ENCODE results near the gene ZBTB39.
"Not testable (repeated sequence)": the region's sequence is repeated elsewhere in the genome, so short reads cannot be mapped to it uniquely, and the experiment has no call there.

The ZBTB39 gene

DNA sequence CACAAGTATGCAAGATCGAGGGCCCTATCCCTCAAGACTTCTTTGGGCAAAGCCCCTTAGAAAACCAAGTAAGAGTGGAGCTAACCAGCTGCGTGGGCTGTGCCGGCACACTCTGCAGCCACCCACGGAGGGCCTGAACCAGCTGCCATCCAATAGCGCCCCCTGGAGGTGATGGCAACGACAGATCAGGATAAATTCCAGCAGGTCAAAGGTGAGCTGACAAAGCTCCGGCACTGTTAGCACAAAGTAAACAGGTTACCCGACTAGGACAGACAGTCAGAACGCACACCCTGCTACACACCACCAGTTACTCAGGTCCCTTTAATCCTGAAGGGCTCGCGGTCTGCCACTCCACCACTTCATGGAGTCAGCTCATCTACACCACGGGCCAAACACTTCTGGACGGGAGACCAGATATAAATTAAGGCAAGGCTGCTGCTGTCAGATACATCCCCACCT, 4.9 kb downstream of the ZBTB39 start:
- DNase-seq (ENCODE audit: low read depth in 4 of 4, low spot score in 1 of 4): peak; percentile 49 to 71 (median 58)

DNA sequence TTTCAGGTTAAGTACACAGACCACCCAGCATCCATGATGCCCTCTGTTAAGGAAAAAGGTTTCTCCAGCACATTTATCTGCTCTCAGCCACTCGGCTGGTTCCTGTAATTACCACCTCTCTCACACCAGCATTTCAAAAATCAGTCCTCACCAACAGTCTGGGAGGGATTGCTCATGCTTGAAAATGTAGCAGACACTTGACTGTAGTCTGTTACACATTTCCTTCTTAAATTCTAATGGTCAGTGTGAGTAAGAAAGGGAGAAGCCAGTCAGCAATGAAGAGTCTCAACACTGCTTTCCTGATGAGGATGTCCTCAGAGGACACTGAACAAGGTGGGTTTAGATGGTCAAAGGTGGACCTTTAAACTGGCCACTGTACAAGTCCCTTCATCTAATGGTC, 6.0 kb downstream of the ZBTB39 start:
- no peak for DNase-seq (ENCODE audit: low read depth in 4 of 4, low spot score in 1 of 4)

DNA sequence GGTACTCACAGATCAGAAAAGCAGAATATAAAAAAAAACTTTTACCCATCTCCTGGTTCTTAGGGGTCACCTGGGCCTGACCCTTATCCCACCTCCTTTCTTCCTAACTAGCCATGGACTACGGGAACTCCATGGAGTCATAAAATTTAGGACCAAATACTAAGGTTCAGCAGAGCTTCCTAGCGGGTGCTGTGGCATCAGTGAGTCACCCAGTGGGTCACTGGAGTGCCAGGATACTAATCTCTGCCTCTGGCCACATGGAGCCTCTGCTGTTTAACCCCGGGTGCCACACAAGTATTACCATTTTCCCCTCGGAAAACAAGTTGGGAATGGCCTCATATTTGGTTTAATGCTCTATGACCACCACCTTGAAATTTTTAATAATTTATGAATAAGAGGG, 6.9 kb downstream of the ZBTB39 start:
- no peak for DNase-seq (ENCODE audit: low read depth in 4 of 4, low spot score in 1 of 4)

DNA sequence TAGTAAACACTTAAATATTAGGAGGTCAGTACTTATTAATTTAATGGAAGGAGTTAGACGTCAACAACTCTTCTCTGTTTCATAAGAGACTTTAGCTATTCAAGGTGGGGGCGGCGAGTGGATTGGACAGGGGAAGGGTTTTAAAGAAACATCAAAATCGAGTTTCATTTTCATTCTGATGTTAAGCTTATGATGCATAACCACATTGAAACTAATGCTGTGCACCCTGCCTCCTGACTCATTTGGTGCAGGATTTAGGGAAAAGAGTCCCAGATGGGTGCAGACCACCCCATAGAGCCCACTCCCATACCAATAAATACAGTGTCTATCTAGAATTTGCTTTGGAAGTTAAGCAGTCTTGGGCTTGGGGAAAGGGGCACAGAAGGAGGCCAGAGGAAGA, 7.4 kb downstream of the ZBTB39 start:
- peak in 1 of 4 experiments; percentile 54 for DNase-seq (ENCODE audit: low read depth in 4 of 4, low spot score in 1 of 4)

DNA sequence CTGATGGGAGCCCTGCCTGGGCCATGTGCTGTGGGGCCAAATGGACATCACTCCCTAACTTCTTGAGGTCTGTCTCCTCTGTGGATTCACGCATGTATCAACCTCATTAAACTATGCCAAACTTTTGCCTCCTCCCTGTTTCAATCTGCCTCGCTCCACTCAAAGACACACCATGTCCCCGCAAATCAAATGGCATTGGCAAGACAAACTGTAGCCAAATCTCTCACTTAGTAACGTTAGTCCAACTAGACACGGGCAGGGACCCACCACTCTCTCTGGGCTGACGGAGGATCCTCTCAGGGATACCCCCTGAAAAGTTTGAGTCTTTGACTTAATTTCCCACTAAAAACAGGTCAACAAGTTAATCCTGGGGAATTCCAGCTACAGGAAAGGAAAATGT, 8.0 kb downstream of the ZBTB39 start:
- DNase-seq (ENCODE audit: low read depth in 4 of 4, low spot score in 1 of 4): no peak

DNA sequence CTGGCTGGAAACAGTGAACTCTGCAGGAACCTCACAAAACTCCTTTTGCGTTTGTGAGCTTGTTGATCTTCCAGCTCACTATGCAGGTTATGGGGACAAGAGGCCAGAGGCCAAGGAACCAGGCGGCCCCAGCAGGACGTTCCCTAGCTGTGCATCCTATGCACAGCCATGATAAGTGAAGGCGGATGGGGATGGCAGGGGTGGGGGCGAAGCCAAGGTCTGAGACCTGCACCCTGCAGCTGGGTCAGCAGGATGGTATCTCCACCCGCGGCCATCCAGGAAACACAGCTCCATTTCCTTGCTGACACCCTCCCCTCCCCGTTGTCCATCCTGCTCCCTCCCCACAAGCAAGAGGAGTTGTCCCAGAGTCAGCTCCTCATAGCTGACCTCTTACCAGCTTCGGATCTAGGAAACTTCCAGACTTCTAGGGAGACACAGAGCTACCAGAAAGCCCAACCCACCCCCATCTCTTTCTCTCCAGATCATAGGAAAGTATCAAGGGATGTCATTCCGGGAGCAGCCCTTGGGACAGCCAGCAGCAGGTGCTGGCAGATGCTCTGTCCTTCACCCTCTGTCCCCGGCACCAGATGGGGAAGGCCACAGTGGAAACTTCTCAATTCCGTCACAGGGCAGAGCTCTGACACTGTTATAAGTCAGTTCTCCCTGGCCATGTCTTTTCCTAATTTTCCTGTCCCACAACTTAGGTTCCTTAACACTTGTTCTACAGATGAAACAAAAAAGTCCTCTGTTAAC, 9.4 kb downstream of the ZBTB39 start:
- DNase-seq (ENCODE audit: low read depth in 4 of 4, low spot score in 1 of 4): no peak

DNA sequence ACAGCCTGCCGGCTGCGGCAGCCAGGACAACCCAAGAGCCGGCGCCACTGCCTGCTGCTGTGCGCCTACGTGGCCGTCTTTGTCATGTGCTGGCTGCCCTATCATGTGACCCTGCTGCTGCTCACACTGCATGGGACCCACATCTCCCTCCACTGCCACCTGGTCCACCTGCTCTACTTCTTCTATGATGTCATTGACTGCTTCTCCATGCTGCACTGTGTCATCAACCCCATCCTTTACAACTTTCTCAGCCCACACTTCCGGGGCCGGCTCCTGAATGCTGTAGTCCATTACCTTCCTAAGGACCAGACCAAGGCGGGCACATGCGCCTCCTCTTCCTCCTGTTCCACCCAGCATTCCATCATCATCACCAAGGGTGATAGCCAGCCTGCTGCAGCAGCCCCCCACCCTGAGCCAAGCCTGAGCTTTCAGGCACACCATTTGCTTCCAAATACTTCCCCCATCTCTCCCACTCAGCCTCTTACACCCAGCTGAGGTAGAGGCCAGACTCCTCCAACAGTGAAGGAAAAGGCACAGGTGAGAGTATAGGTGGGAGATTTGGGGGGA, 10.3 kb downstream of the ZBTB39 start:
- DNase-seq (ENCODE audit: low read depth in 4 of 4, low spot score in 1 of 4): no peak

DNA sequence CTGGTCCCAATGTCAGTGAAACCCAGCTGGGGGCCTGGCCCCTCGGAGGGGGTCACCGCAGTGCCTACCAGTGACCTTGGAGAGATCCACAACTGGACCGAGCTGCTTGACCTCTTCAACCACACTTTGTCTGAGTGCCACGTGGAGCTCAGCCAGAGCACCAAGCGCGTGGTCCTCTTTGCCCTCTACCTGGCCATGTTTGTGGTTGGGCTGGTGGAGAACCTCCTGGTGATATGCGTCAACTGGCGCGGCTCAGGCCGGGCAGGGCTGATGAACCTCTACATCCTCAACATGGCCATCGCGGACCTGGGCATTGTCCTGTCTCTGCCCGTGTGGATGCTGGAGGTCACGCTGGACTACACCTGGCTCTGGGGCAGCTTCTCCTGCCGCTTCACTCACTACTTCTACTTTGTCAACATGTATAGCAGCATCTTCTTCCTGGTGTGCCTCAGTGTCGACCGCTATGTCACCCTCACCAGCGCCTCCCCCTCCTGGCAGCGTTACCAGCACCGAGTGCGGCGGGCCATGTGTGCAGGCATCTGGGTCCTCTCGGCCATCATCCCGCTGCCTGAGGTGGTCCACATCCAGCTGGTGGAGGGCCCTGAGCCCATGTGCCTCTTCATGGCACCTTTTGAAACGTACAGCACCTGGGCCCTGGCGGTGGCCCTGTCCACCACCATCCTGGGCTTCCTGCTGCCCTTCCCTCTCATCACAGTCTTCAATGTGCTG, 11.0 kb downstream of the ZBTB39 start:
- DNase-seq (ENCODE audit: low read depth in 4 of 4, low spot score in 1 of 4): no peak

DNA sequence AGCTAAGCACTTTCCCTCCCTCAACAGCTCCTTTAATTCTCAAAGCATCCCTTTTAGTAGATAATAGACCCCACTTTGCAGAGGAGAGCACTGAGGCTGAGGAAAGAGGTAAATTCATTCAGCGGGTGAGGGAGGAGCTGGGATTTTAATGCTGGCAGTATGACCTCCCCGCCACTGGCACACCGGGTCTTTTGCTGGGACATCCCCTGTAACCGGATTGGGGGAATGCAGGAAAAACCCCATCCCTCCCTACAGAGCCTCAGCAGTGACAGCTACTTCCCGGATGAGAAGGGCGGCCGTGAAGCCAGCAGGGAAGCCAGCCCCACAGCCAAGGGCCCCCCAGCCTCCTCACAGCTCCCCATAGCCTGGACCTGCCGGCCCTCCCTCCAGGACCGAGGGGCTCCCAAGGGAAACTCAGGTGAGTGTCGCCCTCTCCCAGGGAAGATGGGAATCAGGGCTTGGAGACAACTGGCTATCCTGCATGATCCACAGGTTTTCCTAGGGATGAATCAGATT, 12.1 kb downstream of the ZBTB39 start:
- no peak for DNase-seq (ENCODE audit: low read depth in 4 of 4, low spot score in 1 of 4)

DNA sequence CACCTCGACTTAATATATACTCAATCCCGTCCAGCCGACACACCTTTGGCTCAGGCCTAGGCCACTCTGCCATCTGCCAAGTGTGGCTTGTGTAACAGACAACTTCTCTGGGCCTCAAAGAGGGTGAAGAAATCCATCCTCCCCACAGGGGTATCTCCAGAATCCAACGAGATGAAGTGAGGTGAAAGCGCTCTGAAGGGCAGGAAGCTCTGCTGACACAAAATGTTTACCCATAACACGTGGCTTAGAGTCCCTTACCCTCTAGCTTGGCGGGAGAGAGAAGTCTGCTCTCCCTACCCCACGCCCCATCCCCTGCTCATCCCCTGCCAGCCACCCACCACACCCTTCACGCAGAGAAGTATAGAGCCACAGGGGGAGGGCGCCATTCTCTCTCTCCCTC, 13.0 kb downstream of the ZBTB39 start:
- no peak for DNase-seq (ENCODE audit: low read depth in 4 of 4, low spot score in 1 of 4)

DNA sequence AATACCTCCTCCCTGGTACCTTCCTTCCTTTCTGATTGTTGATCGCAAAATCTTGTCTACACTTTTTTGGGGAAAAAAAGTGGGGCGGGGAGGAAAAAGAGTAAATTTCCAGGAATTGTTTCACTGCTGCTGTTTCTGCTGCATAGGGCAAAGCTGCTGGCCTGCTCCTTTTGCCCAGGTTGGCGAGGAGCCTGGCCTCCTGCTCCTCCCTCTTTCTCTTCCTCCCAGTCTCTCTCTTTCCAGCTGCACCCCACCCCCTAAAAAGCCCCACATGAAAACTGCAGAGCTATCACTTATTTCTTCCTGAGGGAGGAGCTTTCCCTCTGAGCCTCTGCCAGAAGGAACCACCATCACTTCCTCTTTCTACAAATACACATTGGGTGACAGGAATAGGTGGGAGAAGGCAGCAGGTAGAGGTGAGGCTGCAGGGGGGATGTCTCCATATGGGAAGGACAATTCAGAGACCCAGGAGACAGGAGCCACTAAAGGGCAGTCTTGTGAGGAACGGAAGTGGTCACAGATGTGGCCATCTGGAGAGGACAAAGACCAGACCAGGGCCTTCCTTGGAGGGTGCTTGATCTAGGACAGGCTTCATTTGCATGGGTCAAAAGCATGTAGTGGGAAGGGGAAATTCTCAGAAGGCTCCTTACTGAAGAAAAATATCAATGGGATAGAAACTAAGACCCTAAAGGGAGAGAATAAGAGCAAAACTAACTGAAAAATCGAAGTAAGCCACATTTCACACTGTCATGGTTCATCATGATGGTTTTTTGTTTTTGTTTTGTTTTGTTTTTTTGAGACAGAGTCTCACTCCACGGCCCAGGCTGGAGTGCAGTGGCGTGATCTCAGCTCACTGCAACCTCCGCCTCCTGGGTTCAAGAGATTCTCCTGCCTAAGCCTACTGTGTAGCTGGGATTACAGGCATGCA, 14.8 kb downstream of the ZBTB39 start:
- DNase-seq (ENCODE audit: low read depth in 4 of 4, low spot score in 1 of 4): no peak

DNA sequence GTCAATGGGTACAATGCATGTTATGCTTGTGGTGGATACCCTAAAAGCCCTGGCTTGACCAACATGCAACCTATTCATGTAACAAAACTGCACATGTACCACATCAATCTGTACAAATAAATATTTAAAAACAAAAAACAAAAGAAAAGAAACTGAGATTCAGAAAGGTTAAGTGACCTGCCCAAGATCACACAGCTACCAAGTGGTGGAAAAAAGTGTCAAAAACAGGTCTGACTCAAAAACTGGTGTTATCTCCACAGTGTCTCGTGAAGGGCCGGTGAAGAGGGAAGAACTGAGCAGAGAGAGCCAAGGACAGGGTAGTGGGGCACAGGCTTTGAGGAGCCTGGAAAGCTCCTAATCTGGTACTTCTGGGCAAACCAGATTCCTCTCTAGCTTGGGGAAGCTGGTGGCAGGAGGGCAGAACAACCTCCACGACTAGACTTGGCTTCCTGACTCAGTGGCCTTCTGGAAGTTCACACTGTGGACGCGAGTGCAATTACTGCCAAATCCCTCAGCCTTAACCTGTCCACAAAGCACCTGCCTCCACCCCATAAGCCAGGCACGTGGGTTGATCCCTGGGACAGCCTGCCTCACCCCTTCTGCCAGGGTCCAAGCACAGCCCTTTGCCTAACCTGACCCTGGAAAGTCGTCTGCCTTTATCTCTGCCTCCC, 15.6 kb downstream of the ZBTB39 start:
- DNase-seq (ENCODE audit: low read depth in 4 of 4, low spot score in 1 of 4): no peak

DNA sequence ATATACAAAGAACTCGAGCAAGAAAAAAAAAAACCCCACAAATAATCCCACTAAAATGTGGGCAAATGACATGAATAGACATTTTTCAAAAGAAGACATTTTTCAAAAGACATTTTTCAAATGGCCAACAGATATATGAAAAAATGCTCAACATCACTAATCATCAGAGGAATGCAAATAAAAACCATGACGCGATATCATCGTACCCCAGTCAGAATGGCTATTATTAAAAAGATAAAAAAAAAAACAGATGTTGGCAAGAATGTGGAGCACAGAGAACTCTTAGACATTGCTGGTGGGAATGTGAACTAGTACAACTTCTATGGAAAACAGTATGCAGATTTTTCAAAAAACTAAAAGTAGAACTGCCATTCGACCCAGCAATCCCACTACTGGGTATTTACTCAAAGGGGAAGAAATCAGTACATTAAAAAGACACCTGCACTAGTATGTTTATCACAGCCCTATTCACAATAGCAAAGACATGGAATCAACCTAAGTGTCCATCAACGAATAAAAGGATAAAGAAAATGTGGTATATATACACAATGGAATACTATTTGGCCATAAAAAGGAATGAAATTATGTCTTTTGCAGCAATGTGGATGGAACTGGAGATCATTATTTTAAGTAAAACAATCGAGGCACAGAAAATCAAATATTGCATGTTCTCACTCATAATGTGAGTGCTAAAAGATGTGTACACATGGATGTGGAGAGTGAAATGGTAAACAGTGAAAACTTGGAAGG, 16.3 kb downstream of the ZBTB39 start:
- no peak for DNase-seq (ENCODE audit: low read depth in 4 of 4, low spot score in 1 of 4)

DNA sequence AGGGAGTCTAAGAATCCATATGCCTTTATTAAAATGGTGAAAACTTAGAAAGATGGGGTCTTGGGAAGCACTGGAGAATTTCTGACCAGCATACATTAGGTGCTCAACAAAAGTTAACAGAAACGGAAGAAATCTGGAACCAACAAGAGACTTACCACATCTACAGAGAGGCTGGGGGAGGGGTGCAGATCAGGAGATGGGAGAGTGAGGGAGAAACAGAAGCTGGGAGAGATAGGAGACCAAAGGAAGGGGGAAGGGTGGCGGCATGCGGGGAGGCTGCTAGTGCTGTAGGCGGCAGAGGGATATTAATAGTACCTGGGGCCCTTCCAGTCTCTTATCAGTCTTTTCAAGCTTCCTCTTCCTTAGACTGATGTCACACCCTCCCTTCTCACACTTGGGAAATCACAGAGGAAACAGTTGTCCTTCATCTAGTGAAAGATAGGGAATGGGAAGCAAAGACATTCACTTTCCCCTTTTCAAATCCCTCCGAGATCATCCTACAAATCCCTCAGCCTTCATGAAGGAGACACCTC, 18.1 kb downstream of the ZBTB39 start:
- DNase-seq (ENCODE audit: low read depth in 4 of 4, low spot score in 1 of 4): no peak

DNA sequence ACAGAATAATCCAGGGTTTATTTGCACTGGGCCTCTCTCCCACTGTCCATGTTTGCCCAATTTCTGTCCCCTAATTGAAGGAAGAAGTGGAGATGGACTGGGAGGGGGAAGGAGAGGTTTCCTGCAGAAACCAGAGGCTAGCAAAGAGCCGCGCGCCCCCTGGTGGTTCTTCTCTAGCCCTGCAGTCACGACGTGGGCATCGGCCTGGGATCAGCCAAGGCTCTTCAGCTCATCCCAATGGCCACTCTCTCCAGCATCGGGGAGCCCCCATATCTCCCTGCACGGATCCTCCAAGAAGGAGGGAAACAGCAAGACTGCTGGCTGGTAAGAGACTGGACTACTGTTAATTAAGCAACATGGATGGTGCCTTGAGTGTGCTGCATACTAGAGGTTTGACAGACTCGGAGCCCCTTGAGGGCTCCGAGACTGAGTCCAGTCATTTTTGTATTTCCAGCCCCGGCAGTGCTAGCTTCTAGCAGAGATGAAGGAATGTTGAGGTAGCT, 18.7 kb downstream of the ZBTB39 start:
- DNase-seq (ENCODE audit: low read depth in 4 of 4, low spot score in 1 of 4): peak; percentile 61 to 68 (median 66)

DNA sequence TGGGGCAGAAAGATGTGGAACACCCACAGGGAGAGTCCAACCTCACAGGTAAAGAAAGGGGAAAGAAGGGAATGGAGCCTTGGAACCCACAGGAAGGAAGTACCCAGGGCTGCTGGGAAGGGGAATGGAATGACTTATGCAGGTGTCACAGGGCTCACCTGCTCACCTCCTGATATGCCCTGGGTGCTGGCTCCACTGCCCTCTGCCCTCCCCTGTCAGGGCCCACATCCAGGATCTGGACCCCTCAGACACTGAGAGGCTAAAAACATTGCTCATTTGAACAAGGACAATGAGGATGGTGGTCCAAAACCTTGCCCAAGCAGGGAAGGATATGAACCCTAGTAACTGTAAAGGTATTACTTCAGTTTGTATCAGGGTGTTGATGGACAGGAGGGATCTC, 19.3 kb downstream of the ZBTB39 start:
- no peak for DNase-seq (ENCODE audit: low read depth in 4 of 4, low spot score in 1 of 4)

DNA sequence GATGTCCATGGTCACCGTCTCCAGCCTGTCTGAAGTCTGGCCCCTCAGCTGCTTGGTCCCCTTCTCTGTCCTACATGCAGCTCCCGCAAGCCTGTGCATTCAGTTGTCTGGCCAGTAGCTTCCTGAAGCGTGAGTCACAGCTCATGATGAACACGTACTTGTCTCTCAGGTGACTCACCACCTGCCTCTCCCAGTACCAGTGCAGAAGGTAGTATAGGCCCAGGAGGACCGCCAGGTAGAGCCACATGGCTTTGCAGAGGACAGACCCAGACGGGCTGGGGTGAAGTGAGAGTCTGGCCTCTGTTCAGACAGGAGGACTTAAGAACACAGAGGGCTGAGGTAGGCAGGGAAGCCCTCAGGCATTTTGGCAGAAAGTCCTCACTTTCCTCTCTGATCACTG, 20.6 kb downstream of the ZBTB39 start:
- not testable (repeated sequence) for DNase-seq (ENCODE audit: low read depth in 4 of 4, low spot score in 1 of 4)

DNA sequence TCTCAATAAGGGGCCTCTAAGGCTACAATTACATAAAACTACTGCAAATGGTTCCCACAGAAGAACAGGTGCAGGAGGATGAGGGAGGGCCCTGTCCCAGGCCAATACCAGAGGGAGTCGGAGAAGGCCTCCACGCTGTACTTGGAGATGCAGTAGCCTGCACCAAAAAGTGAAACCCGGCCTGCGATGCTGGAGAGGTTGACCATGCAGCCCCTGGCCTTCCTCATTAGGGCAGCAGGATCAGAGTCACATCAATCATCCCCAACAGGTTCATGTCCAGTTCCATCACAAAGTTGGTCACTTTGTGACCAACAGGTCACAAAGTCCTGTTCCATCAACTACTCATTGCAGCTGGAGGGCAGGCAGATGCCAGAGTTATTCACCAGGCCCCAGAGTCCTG, 23.0 kb downstream of the ZBTB39 start:
- DNase-seq (ENCODE audit: low read depth in 4 of 4, low spot score in 1 of 4): no peak

DNA sequence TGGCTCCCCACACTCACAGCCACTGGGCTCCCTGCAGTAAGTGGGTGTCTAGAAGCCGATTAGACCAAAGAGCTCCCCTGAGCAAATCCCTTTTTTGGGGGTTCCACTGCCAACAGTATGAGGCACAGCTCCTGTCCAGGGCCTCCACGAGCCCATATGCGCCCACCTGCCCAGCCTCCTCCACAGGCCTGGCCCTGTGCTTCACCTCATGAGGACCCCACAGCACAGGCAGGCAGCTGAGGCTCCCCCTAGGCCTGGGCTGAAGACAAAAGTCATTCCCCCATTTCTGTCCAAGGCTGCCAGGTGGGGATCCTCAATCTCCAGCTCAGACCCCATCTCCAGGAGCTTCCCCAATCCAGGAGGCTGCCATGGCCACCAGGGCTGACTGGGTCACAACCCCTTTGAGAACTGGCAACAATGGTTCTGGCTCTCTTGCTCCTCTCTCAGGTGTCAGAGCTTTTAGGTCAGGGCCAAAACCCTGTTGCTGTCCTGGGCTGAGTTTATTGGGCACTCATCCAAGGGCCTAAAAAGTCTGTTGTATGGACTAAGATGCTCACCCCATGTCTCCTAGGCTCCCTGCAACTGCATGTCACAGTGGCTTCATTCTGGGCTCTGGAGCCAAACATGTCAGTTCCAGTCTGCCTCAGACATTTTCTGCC, 23.6 kb downstream of the ZBTB39 start:
- not testable (repeated sequence) for DNase-seq (ENCODE audit: low read depth in 4 of 4, low spot score in 1 of 4)

All from stimulated activated CD4-positive, alpha-beta T cell treated with anti-CD3 and anti-CD28 coated beads, Interleukin-1b, Interleukin-23, amount 100 ng/mL, for 24 hours (primary cell).